Heart left ventricle (tissue), 16 donors: ENCODE measurements around the gene CACNA2D3. TPM values are rescaled to one million over a fixed set of nuclear protein-coding genes. Genes with fewer than 3 reads are reported as not detected.

Experiments
- ATAC-seq, 4 donors: fragments of 200-7000 bp; cut with Tn5 transposase; one replicate each; pipeline ENCODE4 v1.9.1; 2020 to 2022; ENCODE audit warnings: moderate library complexity in 4 of 4, mild to moderate bottlenecking in 3 of 4, moderate number of reproducible peaks in 1 of 4
- DNase-seq, 5 donors: peaks; one replicate each; pipeline ENCODE4 v3.0.0-alpha.2; 2020
- H3K27ac ChIP-seq, 12 donors: fragments of 200-600 bp; sonication (generic) in 4 of 12; one replicate each; pipeline versions ENCODE4 v1.5.0 to v1.8.0; 2016 to 2022; ENCODE audit warnings: mild to moderate bottlenecking in 2 of 12
- H3K27me3 ChIP-seq, 9 donors: fragments of 200-600 bp; sonication (generic) in 2 of 9; one replicate each; pipeline versions ENCODE4 v1.5.1 to v1.8.0; 2016 to 2022; ENCODE audit warnings: mild to moderate bottlenecking in 3 of 9
- H3K36me3 ChIP-seq, 9 donors: fragments of 200-600 bp; sonication (generic) in 2 of 9; one replicate each; pipeline versions ENCODE4 v1.5.0 to v1.8.0; 2018 to 2022; ENCODE audit warnings: mild to moderate bottlenecking in 2 of 9
- H3K4me1 ChIP-seq, 12 donors: fragments of 200-600 bp; sonication (generic) in 4 of 12; one replicate each; pipeline versions ENCODE4 v1.5.0 to v1.8.0; 2016 to 2022; ENCODE audit warnings: mild to moderate bottlenecking in 3 of 12
- H3K4me3 ChIP-seq, 12 donors: fragments of 200-600 bp; sonication (generic) in 4 of 12; one replicate each; pipeline versions ENCODE4 v1.5.0 to v1.8.0; 2017 to 2022; ENCODE audit warnings: mild to moderate bottlenecking in 9 of 12, moderate library complexity in 4 of 12
- H3K9me3 ChIP-seq, 12 donors: fragments of 200-600 bp; sonication (generic) in 4 of 12; one replicate each; pipeline versions ENCODE4 v1.5.0 to v1.8.0; 2016 to 2022; ENCODE audit warnings: mild to moderate bottlenecking in 1 of 12
- CTCF ChIP-seq, 12 donors: fragments of 200-600 bp; sonication (generic) in 4 of 12; IDR thresholded peaks; one replicate each; pipeline versions ENCODE4 v1.5.0 to v1.8.0; 2018 to 2022; ENCODE audit warnings: antibody characterized with exemption in 12 of 12, mild to moderate bottlenecking in 5 of 12
- POLR2A ChIP-seq, 2 donors: fragments of 450-650 bp; IDR thresholded peaks; one replicate each; pipeline ENCODE4 v1.6.1; 2017; ENCODE audit warnings: antibody characterized with exemption in 2 of 2, mild to moderate bottlenecking in 2 of 2, moderate library complexity in 2 of 2
- WGBS, 4 donors: extraction: QIAGEN DNeasy Blood & Tissue Kit in 2 of 4; methylation state at CpG; one replicate each; pipeline versions ENCODE4 v1.1.5 to v1.1.7; 2013 to 2018; 5-methylcytosine and 5-hydroxymethylcytosine counted together
- intact Hi-C, 10 donors: fragments of 100-400 bp; cut with DNase I; formaldehyde crosslinking; loops; one replicate each; pipeline versions ENCODE4 v1.11.1 to v1.14.2; 2022
- polyA plus RNA-seq, 2 donors: library from polyadenylated mRNA; stranded (reverse); fragments of 200-250 nt; gene quantifications; one replicate each; pipeline ENCODE4 v1.2.3, GENCODE V29; 2013
- total RNA-seq, 9 donors: library from RNA; depleted of rRNA in 2 of 9; stranded (reverse); fragments of >200 nt in 2 of 9; fragmentation: NEBNext Ultra II Directional in 3 of 9; extraction: Animal tissue kit (Norgen Biotek cat#: 25700) in 3 of 9; gene quantifications; one replicate each; pipeline versions ENCODE4 v1.1.0 to v1.2.4, GENCODE V29; 2016 to 2023
- donor health status: ischemic (EF 13 %, LVEDD 7.1; RV severe dilation, severe dysfunction).
- donor health status: healthy with polysubstance abuse.
- donor health status: DM: no; HTN: yes; CAD: no.
- donor health status: DM: no; HTN: no; CAD: no.
- donor health status: ischemic (EF 25% LVEDD 6.9; RV normal size, moderate dysfunction).
- donor health status: ischemic (EF 25% LVEDD 5.7; RV mildly dilated, moderate dysfunction).
- donor health status: healthy.
- donor health status: DM: yes; HTN: yes; CAD: no.
- donor health status: ischemic (EF 35%, LVEDD 5.7; RV mildly dilated, moderate dysfunction).
- donor health status: nonischemic (EF 11% LVEDD 7.7; RV severe dilation, severe dysfunction).
- donor health status: DM: yes; HTN: yes; CAD: no.
- donor health status: PGD.
- donor health status: ischemic (EF 29% LVEDD 5.4; RV normal size, mild dysfunction).
- donor health status: nonischemic (EF 23%, LVEDD 6.1; RV moderate dilation, normal function).

CACNA2D3 gene
- total and polyA plus RNA-seq, 11 donors: 0.17 to 25.1 (median 12.8) TPM

DNA sequence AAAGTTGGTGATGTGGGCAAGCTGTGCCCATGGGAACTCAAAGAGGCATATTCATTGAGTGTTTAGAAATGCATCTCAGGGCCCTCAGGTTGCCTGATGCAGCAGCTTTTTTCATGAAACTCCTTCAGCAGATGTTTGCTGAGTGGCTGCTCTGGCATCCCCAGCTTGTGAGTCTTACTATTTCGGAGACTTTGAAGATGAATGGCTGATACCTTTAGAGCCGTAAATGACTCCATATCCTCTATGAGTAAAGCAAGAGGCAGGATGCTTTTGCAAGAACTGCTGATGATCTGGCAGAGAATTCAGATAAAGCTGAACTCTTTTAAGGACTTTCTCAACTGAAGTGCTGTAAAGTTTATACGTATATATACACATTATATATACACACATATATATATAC, 384.3 kb downstream of the CACNA2D3 start:
- intact Hi-C loops: no loop called here
- DNase-seq (no peak), ATAC-seq (no peak)
- Histone ChIP-seq H3K9me3 (no peaks in the 10 kb centered on the region), H3K27ac (no peak overlapping the region), H3K27me3 (no peaks in the 10 kb centered on the region), H3K36me3 (no peaks in the 10 kb centered on the region), H3K4me3 (no peak overlapping the region), H3K4me1 (no peaks in the 10 kb centered on the region)
- TF ChIP-seq POLR2A (IDR thresholded peaks at IDR 0.05) (no peak), CTCF (IDR thresholded peaks at IDR 0.05) (no peak)
- WGBS, 4 donors: 81 to 88% (median 87%) methylated on average over 3 of the region's 3 CpGs

GRCh38 chr3:54507876-54508460, 385.6 kb downstream of the CACNA2D3 start:
- Histone ChIP-seq H3K27ac (no peak overlapping the region), H3K9me3 (no peaks in the 10 kb centered on the region), H3K4me1 (no peaks in the 10 kb centered on the region), H3K36me3 (no peaks in the 10 kb centered on the region), H3K27me3 (no peaks in the 10 kb centered on the region), H3K4me3 (no peak overlapping the region)
- ATAC-seq: no peak
- intact Hi-C loops: no loop called here
- WGBS, 4 donors: 13 to 75% (median 49%) methylated on average over 1 of the region's 1 CpG
- TF ChIP-seq CTCF (IDR thresholded peaks at IDR 0.05) (no peak), POLR2A (IDR thresholded peaks at IDR 0.05) (no peak)
- no peak for DNase-seq

- no peak overlapping the region for H3K4me3 ChIP-seq
- 89 to 95% (median 92%) methylated on average over 2 of the region's 2 CpGs for WGBS, 4 donors
- no peak for DNase-seq
Measured at GRCh38 chr3:54510506-54510905, 388.2 kb downstream of the CACNA2D3 start.

More at GRCh38 chr3:54510506-54510905, 388.2 kb downstream of the CACNA2D3 start:
- no peak for ATAC-seq
- Histone ChIP-seq H3K4me1 (no peaks in the 10 kb centered on the region), H3K36me3 (no peaks in the 10 kb centered on the region), H3K9me3 (no peaks in the 10 kb centered on the region), H3K27ac (no peak overlapping the region), H3K27me3 (no peaks in the 10 kb centered on the region)
- no peak for TF ChIP-seq POLR2A (IDR thresholded peaks at IDR 0.05)
- no peak for TF ChIP-seq CTCF (IDR thresholded peaks at IDR 0.05)
- intact Hi-C loops: loop anchor here in 1 of 10 donors (10.0 kb wide), 1 partner anchor 344 kb away; no protein-coding TSS in a partner anchor
